ENCODE measurements around the gene LIFR.

DNA sequence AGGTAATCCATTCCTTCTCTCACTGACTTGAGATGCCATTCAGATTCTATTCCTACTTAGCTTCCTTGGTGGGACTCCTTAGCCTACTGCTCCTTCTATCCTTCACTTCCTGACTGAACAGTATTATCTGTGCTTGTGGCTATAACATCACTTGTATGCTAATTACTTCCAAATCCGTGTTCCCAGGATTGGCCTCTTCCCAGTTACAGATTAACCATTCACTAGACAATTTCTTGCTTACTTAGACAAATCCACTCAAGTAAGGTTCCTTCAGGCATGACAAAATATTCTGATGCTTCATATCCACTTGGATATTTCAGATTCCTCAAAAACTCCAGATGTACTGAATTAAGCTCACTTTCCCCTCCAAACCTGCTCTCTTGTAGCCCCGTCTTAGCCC lies 18.3 kb downstream of the LIFR start:
- TF ChIP-seq, protein P1, sequence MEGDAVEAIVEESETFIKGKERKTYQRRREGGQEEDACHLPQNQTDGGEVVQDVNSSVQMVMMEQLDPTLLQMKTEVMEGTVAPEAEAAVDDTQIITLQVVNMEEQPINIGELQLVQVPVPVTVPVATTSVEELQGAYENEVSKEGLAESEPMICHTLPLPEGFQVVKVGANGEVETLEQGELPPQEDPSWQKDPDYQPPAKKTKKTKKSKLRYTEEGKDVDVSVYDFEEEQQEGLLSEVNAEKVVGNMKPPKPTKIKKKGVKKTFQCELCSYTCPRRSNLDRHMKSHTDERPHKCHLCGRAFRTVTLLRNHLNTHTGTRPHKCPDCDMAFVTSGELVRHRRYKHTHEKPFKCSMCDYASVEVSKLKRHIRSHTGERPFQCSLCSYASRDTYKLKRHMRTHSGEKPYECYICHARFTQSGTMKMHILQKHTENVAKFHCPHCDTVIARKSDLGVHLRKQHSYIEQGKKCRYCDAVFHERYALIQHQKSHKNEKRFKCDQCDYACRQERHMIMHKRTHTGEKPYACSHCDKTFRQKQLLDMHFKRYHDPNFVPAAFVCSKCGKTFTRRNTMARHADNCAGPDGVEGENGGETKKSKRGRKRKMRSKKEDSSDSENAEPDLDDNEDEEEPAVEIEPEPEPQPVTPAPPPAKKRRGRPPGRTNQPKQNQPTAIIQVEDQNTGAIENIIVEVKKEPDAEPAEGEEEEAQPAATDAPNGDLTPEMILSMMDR (IDR thresholded peaks at IDR 0.05): no peak
- no peak for TF ChIP-seq EZH2phosphoT487 (IDR thresholded peaks at IDR 0.05)
- no peak for TF ChIP-seq EZH2 (IDR thresholded peaks at IDR 0.05)
